GM15510 (cell line): ENCODE data around the gene PARD3.

Experiments
- POLR2A ChIP-seq: IDR thresholded peaks from 3 replicates; pipeline ENCODE4 v1.6.1; 2011; ENCODE audit warnings: borderline replicate concordance; ENCODE audit not compliant: insufficient read length; ENCODE audit errors: extremely low read depth

PARD3 gene

DNA sequence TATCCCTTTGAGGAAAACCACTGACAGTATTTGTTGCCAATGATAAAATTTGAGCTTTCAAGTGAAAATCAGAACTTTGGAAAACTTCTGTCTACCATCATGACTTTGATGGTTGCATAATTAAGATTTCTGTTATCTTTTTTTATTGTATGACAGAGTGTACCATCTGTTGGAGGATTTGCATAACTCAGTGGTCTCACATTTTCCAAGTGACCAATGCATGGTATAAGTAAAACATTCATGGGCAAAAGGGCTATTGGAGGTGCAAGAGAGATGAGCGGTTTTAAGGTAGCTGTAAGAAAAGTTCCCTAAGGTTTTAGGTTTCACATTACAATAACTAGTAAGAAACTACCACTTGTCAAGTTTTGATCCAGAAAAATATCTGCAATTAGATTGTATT lies 625.3 kb downstream of the PARD3 start:
- no peak for TF ChIP-seq POLR2A

GRCh38 chr10:34188221-34188620 lies 626.9 kb downstream of the PARD3 start:
- no peak for TF ChIP-seq POLR2A

- no peak for TF ChIP-seq POLR2A
Measured at GRCh38 chr10:34187201-34187600, 627.9 kb downstream of the PARD3 start.

GRCh38 chr10:34186745-34187144 lies 628.4 kb downstream of the PARD3 start:
- TF ChIP-seq POLR2A: no peak

GRCh38 chr10:34185998-34186397 lies 629.1 kb downstream of the PARD3 start:
- TF ChIP-seq POLR2A: no peak

GRCh38 chr10:34184939-34185386 lies 630.1 kb downstream of the PARD3 start:
- TF ChIP-seq POLR2A: no peak

- TF ChIP-seq POLR2A: no peak
Measured at GRCh38 chr10:34184397-34184796, 630.7 kb downstream of the PARD3 start.

DNA sequence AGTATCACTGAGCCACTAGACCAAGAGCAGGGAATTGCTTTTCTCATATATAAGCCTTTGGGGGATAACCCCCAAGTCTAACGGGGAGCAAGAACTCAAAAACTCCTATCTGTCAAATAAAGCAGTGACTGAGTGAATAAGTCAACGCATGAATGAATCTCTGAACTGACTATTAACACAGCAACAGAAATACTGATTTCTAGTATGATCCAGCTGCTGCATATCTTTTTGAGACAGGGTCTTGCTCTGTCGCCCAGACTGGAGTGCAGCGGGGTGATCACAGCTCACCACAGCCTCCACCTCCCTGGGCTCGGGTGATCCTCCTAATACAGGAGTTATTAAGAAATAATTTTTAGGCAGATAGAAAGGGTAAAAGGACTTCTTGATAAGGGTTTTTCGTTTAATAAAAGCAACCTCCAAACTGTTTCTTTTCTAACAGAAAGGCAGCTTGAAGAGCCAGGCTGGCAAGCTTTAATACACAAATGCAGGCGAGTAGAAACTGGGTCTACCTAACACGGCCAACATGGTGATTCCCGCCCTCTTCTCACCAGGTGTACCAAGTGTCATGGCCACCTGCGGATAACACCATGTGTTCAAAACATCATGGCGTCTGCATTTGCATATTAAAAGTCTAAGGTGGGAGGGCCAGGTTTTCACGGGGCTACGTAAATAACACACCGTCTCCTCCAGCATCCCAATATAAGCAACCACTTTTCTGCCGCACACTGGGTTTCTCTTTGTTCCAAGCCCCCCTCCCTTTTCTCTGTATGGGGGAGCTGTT lies 631.9 kb downstream of the PARD3 start:
- TF ChIP-seq POLR2A: no peak

DNA sequence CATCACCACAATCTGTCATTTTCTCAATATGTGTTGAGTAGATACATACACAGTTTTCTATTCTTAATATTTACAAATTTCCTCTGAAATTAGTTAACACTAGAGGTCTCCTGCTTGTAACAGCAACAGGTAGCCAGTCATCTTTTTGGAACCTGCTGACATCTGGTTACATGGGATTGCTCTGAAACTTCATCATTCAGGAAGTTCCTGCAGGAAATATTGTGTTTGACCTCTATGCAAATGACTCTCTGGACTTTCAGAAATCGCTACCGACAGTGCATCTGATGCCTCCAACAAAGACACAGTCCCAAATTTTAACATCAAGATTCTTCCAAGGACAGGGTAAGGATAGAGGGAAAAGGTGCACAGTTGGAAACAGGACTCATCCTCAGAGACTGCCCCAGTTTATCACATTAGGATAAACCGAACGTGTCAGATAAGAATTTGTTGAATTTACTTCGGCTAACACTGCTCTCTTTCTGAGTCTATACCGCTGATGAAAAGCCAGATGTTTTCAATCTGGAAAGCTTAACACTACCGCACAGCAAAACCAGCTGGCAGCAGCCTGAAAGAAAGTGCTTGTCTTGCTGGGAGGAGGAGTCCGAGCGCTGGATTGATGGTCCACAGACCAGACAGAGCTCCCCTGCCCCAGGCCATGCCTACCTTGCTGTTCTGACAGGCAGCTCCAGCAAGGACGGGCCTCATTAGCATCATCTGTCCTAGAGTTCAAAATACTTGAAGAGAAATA lies 633.4 kb downstream of the PARD3 start:
- TF ChIP-seq POLR2A: no peak

- TF ChIP-seq POLR2A: no peak
Measured at GRCh38 chr10:34180749-34181148, 634.3 kb downstream of the PARD3 start.

- TF ChIP-seq POLR2A: no peak
Measured at GRCh38 chr10:34179280-34179679, 635.8 kb downstream of the PARD3 start.

- no peak for TF ChIP-seq POLR2A
Measured at GRCh38 chr10:34178756-34179155, 636.3 kb downstream of the PARD3 start.

DNA sequence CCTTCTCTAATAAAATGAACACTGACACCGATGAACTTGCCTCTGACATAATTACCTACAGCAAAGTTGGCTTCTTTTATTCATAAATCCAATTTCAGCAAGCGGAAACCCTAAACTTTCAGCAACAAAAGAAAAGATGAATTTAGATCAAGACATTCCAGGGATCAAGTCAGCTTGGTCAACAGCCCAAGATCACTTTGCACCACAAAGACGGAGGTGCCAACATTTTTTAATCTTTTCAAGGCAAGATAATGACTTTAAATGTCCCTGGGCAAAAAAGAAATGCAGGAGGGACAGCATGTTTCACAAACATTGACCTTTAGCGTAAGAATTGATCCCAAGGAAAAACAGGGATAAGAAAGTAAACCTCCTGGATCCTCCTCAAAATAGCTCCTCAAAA lies 636.9 kb downstream of the PARD3 start:
- TF ChIP-seq POLR2A: no peak

GRCh38 chr10:34177445-34177844 lies 637.7 kb downstream of the PARD3 start:
- no peak for TF ChIP-seq POLR2A

GRCh38 chr10:34176351-34176750 lies 638.7 kb downstream of the PARD3 start:
- no peak for TF ChIP-seq POLR2A

- no peak for TF ChIP-seq POLR2A
Measured at GRCh38 chr10:34175121-34175520, 640.0 kb downstream of the PARD3 start.
